CD14-positive monocyte (primary cell): Measurements from ENCODE around the gene DIPK1C. TPM values are rescaled to one million over a fixed set of nuclear protein-coding genes. Genes with fewer than 3 reads are reported as not detected.
A peak's percentile ranks its signal among the peaks of the same experiment; 100 is the strongest.
"Not testable (repeated sequence)": the region's sequence is repeated elsewhere in the genome, so short reads cannot be mapped to it uniquely, and the experiment has no call there.

Experiments used
- DNase-seq, 3 donors: peaks; one replicate each; pipeline ENCODE4 v3.0.0-alpha.2; 2011 to 2022
- H2AFZ ChIP-seq: 2 replicates; pipeline ENCODE4 v1.6.0; 2012; ENCODE audit warnings: mild to moderate bottlenecking, low read depth, low read length, inconsistent platforms; ENCODE audit not compliant: insufficient read depth, poor library complexity, severe bottlenecking
- H3K27ac ChIP-seq, 2 donors: 1 replicate in 1 of 2; 2 replicates in 1 of 2; pipeline ENCODE4 v1.5.1; 2012 to 2013; ENCODE audit warnings: low read length in 2 of 2, control low read depth in 1 of 2, inconsistent platforms in 1 of 2, low read depth in 1 of 2, mild to moderate bottlenecking in 1 of 2
- H3K27me3 ChIP-seq, 2 donors: one replicate each; pipeline versions ENCODE4 v1.6.0 to v1.6.1; 2011 to 2013; ENCODE audit warnings: low read length in 2 of 2; ENCODE audit not compliant: control insufficient read depth in 2 of 2, insufficient read depth in 2 of 2
- H3K36me3 ChIP-seq, 2 donors: replicated peaks in 1 of 2; 1 replicate in 1 of 2; 2 replicates in 1 of 2; pipeline versions ENCODE4 v1.5.1 to v1.6.1; 2012 to 2013; ENCODE audit warnings: low read length in 2 of 2, control low read depth in 1 of 2, inconsistent platforms in 1 of 2, mild to moderate bottlenecking in 1 of 2; ENCODE audit not compliant: insufficient read depth in 2 of 2, control insufficient read depth in 1 of 2
- H3K4me1 ChIP-seq, 2 donors: 1 replicate in 1 of 2; 2 replicates in 1 of 2; pipeline versions ENCODE4 v1.5.1 to v1.6.1; 2012 to 2013; ENCODE audit warnings: low read length in 2 of 2, control low read depth in 1 of 2, inconsistent platforms in 1 of 2, mild to moderate bottlenecking in 1 of 2, moderate library complexity in 1 of 2; ENCODE audit not compliant: insufficient read depth in 2 of 2, control insufficient read depth in 1 of 2
- H3K4me2 ChIP-seq: replicated peaks from 2 replicates; pipeline ENCODE3; 2012; ENCODE audit warnings: low read length, moderate library complexity, mild to moderate bottlenecking; ENCODE audit not compliant: poor library complexity, severe bottlenecking; ENCODE audit errors: extremely low read depth
- H3K4me3 ChIP-seq, 3 experiments: fragments of 200-600 bp in 1 of 3; sonication (generic) in 1 of 3; replicated peaks in 1 of 3; 1 replicate in 2 of 3; 2 replicates in 1 of 3; pipeline ENCODE4 v1.5.1; 2011 to 2013; ENCODE audit warnings: low read length in 3 of 3, mild to moderate bottlenecking in 3 of 3, control low read depth in 2 of 3, low read depth in 2 of 3, inconsistent platforms in 1 of 3, moderate library complexity in 1 of 3
- H3K79me2 ChIP-seq: 2 replicates; pipeline ENCODE4 v1.6.0; 2012; ENCODE audit warnings: mild to moderate bottlenecking, control low read depth, inconsistent platforms, low read length, moderate library complexity; ENCODE audit not compliant: insufficient read depth
- H3K9ac ChIP-seq: 2 replicates; pipeline ENCODE4 v1.6.0; 2017; ENCODE audit warnings: low read length, mild to moderate bottlenecking; ENCODE audit not compliant: insufficient read depth, poor library complexity, severe bottlenecking
- H3K9me3 ChIP-seq, 2 donors: replicated peaks in 1 of 2; 1 replicate in 1 of 2; 2 replicates in 1 of 2; pipeline versions ENCODE4 v1.5.1 to v1.6.1; 2012 to 2013; ENCODE audit warnings: low read length in 2 of 2, control low read depth in 1 of 2; ENCODE audit not compliant: control insufficient read depth in 1 of 2, insufficient read depth in 1 of 2
- H4K20me1 ChIP-seq: 2 replicates; pipeline ENCODE4 v1.6.0; 2012; ENCODE audit warnings: mild to moderate bottlenecking, low read length, control low read depth, moderate library complexity; ENCODE audit not compliant: insufficient read depth
- H3K27ac Mint-ChIP-seq, 7 donors: one replicate each; pipeline ENCODE4 v1.8.0; 2020; ENCODE audit warnings: mild to moderate bottlenecking in 7 of 7, mixed read lengths in 7 of 7, moderate library complexity in 6 of 7, inconsistent platforms in 2 of 7
- H3K27me3 Mint-ChIP-seq, 3 donors: one replicate each; pipeline ENCODE4 v1.8.0; 2021 to 2022; ENCODE audit warnings: low read depth in 3 of 3, mild to moderate bottlenecking in 3 of 3, mixed read lengths in 3 of 3, moderate library complexity in 3 of 3, inconsistent platforms in 1 of 3
- H3K36me3 Mint-ChIP-seq, 2 donors: one replicate each; pipeline ENCODE4 v1.8.0; 2020; ENCODE audit warnings: mixed read lengths in 2 of 2, inconsistent platforms in 1 of 2, mild to moderate bottlenecking in 1 of 2
- H3K4me1 Mint-ChIP-seq: one replicate; pipeline ENCODE4 v1.8.0; 2020; ENCODE audit warnings: mild to moderate bottlenecking, mixed read lengths
- H3K4me3 Mint-ChIP-seq, 2 donors: one replicate each; pipeline ENCODE4 v1.8.0; 2020; ENCODE audit warnings: mild to moderate bottlenecking in 2 of 2, mixed read lengths in 2 of 2, moderate library complexity in 1 of 2
- H3K9me3 Mint-ChIP-seq, 7 donors: one replicate each; pipeline ENCODE4 v1.8.0; 2020 to 2022; ENCODE audit warnings: mixed read lengths in 7 of 7, mild to moderate bottlenecking in 6 of 7, moderate library complexity in 6 of 7, inconsistent platforms in 2 of 7
- WGBS: methylation state at CpG from one replicate; pipeline ENCODE4 v1.1.5; 2013; ENCODE audit warnings: missing lambda C conversion rate; ENCODE audit not compliant: insufficient coverage; 5-methylcytosine and 5-hydroxymethylcytosine counted together
- intact Hi-C, 2 donors: fragments of 100-400 bp; cut with micrococcal nuclease; formaldehyde crosslinking; loops; one replicate each; pipeline versions ENCODE4 v1.15.0 to v1.15.1; 2023
- polyA plus RNA-seq, 3 donors: library from polyadenylated mRNA; depleted of rRNA in 1 of 3; unstranded in 2 of 3; stranded (reverse) in 1 of 3; fragments of 300-500 nt in 2 of 3; fragments of >200 nt in 1 of 3; fragmentation: Illumina TruSeq in 2 of 3; gene quantifications; 1 replicate in 2 of 3; 2 replicates in 1 of 3; pipeline ENCODE4 v1.2.3, GENCODE V29; 2012 to 2021
- TF ChIP-seq, protein P1 (sequence below): fragments of 200-600 bp; IDR thresholded peaks from one replicate; pipeline ENCODE4 v1.8.0; 2022; ENCODE audit warnings: antibody characterized with exemption, mild to moderate bottlenecking

DIPK1C gene
- polyA plus RNA-seq, 3 donors: not detected

GRCh38 chr18:74501386-74501785 lies 44.3 kb upstream of the DIPK1C start:
- peak overlapping the region; percentile 87 to 90 for H3K27ac ChIP-seq
- H3K27ac Mint-ChIP-seq: peak overlapping the region; percentile 94 to 100 (median 96)
- TF ChIP-seq, protein P1, sequence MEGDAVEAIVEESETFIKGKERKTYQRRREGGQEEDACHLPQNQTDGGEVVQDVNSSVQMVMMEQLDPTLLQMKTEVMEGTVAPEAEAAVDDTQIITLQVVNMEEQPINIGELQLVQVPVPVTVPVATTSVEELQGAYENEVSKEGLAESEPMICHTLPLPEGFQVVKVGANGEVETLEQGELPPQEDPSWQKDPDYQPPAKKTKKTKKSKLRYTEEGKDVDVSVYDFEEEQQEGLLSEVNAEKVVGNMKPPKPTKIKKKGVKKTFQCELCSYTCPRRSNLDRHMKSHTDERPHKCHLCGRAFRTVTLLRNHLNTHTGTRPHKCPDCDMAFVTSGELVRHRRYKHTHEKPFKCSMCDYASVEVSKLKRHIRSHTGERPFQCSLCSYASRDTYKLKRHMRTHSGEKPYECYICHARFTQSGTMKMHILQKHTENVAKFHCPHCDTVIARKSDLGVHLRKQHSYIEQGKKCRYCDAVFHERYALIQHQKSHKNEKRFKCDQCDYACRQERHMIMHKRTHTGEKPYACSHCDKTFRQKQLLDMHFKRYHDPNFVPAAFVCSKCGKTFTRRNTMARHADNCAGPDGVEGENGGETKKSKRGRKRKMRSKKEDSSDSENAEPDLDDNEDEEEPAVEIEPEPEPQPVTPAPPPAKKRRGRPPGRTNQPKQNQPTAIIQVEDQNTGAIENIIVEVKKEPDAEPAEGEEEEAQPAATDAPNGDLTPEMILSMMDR: no peak
- peaks cover 47 to 59% of the 10 kb centered on the region in 2 donors for H3K4me1 ChIP-seq
- no peaks in the 10 kb centered on the region for H3K27me3 Mint-ChIP-seq
- H3K9me3 ChIP-seq: no peaks in the 10 kb centered on the region
- peaks cover 17% of the 10 kb centered on the region for H4K20me1 ChIP-seq
- peak overlapping the region; percentile 89 to 92 for H3K4me3 Mint-ChIP-seq
- intact Hi-C loops: no loop called here
- peak overlapping the region in 1 of 3 experiments; percentile 86 for H3K4me3 ChIP-seq
- H3K9me3 Mint-ChIP-seq: no peaks in the 10 kb centered on the region
- H3K4me1 Mint-ChIP-seq: peaks cover 63% of the 10 kb centered on the region
- H3K36me3 ChIP-seq: peaks cover 37 to 53% of the 10 kb centered on the region in 2 donors
- H3K36me3 Mint-ChIP-seq: peaks cover 49 to 51% of the 10 kb centered on the region in 2 donors
- peak overlapping the region; percentile 36 for H3K9ac ChIP-seq
- H3K4me2 ChIP-seq: peak overlapping the region; percentile 45
- peak in 2 of 3 donors; percentile 23 to 63 for DNase-seq
- no peak overlapping the region for H2AFZ ChIP-seq
- no peaks in the 10 kb centered on the region for H3K27me3 ChIP-seq
- peaks cover 57% of the 10 kb centered on the region for H3K79me2 ChIP-seq
- WGBS: no CpG with 5 or more reads among the region's 4 CpGs

DNA sequence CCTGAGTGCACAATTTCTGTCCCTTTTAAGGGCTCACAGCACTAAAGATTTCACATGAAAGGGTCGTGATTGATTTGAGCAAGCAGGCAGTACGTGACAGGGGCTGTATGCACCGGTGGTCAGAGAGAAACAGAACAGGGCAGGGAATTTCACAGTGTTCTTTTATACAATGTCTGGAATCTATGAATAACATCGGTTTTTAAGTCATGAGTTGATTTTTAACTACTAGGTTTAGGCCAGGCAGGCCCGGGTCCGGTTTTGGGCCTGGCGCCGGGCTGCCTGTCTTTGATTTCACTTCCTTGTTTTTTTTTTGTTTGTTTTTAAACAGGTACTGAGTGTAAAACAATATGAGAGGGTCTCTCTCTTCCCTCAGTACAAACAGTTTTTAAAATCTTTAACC lies 43.7 kb upstream of the DIPK1C start:
- H3K27ac Mint-ChIP-seq: peak overlapping the region; percentile 94 to 100 (median 96)
- H3K9me3 Mint-ChIP-seq, H3K27me3 ChIP-seq, H2AFZ ChIP-seq, DNase-seq, H3K9me3 ChIP-seq, intact Hi-C loops, H3K27me3 Mint-ChIP-seq: not testable (repeated sequence)
- Histone ChIP-seq H4K20me1 (peaks cover 15% of the 10 kb centered on the region), H3K4me3 (peak overlapping the region; percentile 4 to 86 (median 77)), H3K79me2 (peaks cover 57% of the 10 kb centered on the region), H3K4me1 (peaks cover 47 to 59% of the 10 kb centered on the region in 2 donors), H3K4me2 (peak overlapping the region; percentile 92), H3K36me3 (peaks cover 33 to 48% of the 10 kb centered on the region in 2 donors), H3K9ac (peak overlapping the region; percentile 36), H3K27ac (peak overlapping the region; percentile 87 to 90)
- WGBS: 50% methylated on average over 3 of the region's 8 CpGs
- H3K4me3 Mint-ChIP-seq: peak overlapping the region; percentile 89 to 92
- peaks cover 45 to 46% of the 10 kb centered on the region in 2 donors for H3K36me3 Mint-ChIP-seq
- peaks cover 63% of the 10 kb centered on the region for H3K4me1 Mint-ChIP-seq
